ENCODE data around the gene MAGIX.
"Not testable (repeated sequence)": the region's sequence is repeated elsewhere in the genome, so short reads cannot be mapped to it uniquely, and the experiment has no call there.

MAGIX gene

DNA sequence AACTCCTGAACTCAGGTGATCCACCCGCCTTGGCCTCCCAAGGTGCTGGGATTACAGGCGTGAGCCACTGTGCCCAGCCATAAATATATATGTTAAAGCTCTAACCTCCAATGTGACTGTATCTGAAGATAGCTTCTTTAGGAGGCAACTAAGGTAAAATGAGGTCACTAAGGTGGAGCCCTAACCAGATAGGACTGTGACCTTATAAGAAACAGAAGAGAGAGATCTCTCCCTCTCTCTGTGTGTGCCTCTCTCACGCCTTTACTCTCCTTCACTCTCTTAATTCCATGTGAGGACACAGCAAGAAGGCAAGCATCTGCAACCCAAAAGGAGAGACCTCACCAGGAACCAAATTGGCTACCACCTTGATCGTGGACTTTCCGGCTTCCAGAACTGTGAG, 926 bp upstream of the MAGIX start:
- DNase-seq: no peak

DNA sequence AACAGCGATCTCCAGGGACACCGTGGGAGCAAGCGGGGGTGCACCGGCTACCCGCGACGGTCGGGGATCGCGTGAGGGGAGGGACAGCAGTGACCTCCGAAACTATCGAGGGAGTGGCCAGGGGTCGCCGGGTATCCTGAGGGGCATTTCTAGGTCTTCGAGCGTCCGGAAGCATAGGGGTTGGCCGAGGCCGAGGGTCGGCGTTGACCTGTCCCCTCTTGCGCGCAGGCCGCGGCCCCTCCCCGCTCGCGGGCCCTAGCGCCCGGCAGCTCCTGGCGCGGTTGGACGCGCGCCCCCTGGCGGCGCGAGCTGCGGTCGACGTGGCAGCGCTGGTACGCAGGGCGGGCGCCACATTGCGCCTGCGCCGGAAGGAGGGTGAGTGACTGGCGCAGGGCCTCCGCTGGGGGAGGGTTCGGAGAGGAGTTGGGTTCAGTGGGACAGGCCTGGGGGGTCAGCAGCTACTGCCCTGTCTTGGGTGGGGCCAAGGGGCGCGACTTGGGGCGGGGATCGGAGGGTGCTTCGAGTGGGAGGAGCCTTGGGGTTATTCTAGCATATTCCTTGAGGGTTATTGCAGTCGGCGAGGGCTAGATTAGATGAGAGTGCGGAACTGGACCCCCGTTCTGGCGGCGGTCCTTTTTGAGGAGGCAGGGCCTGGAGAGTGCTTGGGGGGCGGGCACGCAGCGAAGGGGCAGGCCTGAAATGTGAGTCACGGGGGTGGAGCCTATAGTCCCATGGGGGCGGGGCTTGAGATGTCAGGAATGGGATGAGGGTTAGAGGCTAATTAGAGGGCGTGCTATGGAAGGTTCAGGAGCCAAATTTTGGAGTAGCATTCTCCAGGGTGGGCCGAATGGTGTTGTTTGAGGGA, 1.2 kb downstream of the MAGIX start:
- DNase-seq: peak; percentile 7

GRCh38 chrX:49164589-49165360, 2.2 kb downstream of the MAGIX start:
- no peak for DNase-seq

DNA sequence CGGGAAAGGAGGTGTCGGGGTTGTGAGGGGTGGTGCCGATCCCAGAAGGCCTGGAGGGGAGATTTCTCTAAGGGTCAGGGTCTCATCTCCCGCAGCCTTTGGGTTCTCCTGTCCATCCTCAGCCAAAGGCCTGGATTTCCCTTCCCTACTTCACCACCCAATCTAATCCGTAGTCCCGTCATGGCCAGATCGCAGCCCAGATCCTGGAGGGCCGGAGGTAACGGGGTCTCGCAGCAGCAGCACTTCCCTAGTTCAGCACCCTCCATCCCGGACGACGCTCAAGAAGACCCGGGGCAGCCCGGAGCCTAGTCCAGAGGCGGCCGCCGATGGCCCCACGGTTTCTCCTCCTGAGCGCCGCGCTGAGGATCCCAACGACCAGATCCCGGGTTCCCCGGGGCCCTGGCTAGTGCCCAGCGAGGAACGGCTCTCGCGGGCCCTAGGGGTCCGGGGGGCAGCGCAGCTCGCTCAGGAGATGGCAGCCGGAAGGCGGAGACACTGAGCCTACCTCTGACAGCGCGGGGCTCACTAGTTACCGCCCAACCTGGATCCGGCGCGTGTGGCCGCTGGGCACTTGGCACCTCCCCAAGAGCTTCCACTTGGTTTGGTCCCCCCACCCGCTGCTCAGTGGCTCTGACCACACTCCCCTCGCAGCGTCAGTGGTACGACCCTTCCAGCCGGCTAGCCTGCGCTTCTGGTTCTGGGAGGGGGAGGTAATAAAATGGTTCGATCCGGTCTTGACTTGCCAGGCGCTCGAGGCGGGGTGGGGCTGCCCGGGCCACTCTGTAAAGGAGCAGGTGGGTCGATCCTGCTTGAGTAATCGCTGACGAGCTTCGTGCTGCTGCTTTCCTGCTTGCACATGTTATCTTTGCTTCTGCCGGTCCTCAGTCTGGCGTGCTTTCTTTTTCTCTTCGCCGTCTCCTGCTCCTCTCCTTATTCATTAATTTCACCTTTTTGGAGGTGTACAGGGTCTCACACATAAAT, 3.6 kb downstream of the MAGIX start:
- DNase-seq: peak; percentile 60

- no peak for DNase-seq
These were observed 4.6 kb downstream of the MAGIX start for GRCh38 chrX:49166914-49167739.

DNA sequence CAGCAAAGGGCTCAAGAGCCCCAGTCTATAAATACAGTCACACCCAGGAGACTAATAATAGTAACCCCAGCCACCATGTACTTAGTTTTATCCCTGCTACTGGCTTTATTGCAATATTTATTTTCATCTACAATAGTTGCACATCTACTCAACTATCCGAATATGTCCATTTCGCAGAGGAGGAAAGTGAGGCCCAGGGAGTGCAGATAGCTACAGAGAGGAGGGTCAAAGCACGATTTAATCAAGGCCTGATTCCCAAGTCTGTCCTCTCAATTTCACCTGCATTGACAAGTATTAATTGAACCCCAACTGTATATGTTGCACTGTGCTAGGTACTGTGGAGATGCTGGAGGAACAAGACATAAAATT, 5.2 kb downstream of the MAGIX start:
- DNase-seq: no peak

GRCh38 chrX:49171752-49172279, 9.3 kb downstream of the MAGIX start, which contains the start of gene PLP2:
Gene PLP2 (plus strand): TSS chrX:49171898. CDS start chrX:49172001, 103 bp downstream.
- DNase-seq: no peak

GRCh38 chrX:49172280-49172780, 9.8 kb downstream of the MAGIX start:
- DNase-seq: no peak

DNA sequence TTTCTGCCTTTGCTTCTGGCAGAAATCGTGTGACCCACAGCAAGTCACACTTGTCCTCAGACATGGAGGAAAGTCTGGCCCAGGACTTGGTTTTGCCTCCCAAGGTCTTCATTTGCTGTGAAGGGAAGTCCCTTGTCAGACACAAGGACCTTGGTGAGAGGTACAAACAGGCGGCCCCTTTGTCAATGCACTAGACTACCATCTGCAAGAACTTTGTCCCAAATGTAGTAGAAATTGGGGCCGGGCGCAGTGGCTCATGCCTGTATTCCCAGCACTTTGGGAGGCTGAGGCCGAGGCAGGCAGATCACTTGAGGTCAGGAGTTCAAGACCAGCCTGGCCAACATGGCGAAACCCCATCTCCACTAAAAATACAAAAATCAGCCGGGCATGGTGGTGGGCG, 11.0 kb downstream of the MAGIX start:
- not testable (repeated sequence) for DNase-seq

DNA sequence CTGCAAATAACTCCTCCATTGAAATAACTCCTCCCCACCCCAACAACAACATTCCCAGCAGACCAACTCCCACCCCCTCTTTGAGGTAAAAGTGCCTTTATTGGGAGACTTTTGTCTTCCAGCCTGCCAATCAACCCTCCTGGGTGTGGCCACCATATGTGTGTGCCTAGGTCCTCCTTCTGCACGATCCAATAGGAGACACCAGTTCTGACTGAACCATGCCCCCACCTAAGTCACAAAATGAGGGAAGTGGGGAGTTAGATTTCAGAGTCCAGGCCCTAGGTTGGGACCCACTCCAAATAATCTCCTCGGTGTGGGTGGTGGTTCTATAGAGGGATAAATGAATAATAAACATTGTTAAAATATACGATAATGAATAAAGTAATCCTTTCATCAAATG, 12.2 kb downstream of the MAGIX start:
- DNase-seq: no peak

DNA sequence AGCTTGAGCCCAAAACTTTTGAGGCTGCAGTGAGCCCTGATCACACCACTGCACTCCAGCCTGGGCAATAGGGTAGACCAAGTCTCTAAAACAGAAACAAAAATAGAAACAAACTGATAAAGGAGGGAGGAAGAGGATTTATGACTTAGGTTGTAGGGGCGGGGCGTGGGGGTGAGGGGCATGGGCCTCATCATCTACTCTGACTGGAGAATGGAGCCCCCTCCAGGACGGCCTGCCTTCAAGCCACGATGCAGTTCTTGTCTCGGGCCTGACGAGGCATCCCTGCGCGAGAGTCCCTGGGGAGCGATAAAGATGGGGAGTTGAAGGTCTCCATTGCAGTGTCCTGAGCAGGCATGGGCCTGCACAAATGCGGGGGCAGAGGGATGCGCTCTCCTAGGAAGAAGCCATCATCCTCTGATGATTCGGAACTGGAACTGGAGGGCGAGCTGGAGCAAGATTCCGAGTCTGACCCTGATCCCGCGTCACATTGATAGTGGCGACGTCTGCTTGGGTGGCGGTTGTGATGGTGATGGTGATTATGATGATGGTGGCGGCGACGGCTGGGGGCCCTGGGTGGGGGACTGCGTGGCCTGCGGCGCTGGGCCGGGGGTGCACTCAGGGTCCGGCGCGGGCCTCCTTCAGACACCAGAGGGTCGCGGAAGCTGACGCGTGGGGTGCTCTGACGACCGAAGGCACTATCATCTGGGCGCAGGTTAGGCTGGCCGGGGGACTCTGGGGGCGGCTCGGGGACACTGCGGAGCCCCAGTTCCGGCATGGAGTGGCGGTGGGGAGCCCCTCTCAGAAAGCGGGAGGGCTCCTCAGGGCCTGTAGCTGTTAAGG, 13.1 kb downstream of the MAGIX start:
- DNase-seq: no peak

GRCh38 chrX:49176421-49177326, 14.1 kb downstream of the MAGIX start:
- no peak for DNase-seq

GRCh38 chrX:49177338-49177833, 14.8 kb downstream of the MAGIX start:
- DNase-seq: no peak

DNA sequence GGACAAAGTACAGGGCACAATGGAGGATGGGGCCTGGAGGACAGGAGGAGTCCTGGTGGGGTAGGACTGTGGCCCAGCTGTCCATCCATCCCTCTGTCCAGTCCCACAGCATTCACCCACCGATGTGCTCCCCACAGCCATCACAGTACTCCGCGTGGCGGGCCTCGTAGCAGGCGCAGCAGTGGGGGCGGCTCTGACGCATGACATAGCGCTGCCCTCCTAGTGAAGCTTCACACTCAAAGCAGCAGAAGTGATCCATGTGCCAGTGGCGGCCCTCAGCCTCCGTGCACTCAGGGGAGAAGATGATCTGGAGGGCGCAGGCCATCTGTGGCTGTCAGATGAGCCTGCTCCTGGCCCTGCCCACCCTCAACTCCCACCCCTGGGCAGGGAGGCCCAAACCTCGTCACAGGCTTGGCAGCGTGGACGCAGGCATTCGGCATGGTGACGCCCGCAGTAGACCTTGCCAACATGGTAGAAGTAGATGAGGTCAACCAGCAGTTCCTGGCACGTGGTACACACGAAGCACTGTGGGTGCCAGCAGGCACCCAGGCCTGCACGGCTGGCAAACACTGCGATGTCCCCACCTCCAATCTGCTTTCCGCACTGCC, 15.4 kb downstream of the MAGIX start:
- no peak for DNase-seq

DNA sequence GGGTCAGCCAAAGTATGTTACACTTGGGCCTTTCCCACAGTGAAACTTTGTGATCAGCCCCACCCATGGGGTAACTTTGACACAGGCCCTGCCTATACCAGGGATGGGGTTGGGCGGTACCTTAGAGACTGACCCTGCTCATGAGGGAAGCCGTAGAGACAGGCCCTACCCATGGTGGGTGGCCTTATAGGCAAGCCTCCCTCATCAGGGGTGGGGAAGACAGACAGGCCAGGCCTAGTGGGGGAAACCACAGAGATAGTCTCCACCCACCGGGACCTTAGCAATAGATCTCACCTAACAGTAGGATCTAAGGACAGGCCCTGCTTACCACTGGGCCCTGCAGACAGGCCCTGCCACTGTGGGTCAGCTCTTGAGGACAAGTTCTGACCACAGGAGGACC, 16.0 kb downstream of the MAGIX start:
- no peak for DNase-seq

GRCh38 chrX:49179358-49179757, 16.8 kb downstream of the MAGIX start:
- DNase-seq: no peak

DNA sequence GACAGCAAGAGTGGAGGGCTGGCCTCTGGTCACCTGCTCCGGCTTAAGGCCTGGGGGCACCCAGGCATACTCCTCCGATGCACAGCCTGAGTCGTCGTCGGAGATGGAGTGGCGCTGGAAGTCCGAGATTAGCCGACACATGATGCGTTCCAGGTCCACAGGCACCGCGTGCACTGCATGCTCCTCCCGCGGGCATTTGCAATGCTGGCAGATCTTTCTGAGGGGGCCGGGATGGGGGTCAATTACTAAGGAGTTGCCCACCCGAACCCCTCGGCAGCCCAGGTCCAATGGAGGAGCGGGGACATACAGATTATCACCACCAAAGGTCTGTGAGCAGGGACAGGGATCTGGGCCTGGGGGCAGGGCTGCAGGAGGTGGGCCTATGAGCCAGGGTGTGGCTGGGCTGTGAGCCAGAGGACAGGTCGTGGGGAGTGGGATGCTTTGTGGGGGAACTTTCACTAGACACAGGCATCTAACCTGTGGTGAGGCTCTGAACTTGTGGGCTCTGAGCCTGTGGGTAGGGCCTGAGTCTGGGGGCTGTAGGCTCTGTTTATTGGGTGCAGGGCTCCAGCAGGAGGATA, 21.2 kb downstream of the MAGIX start:
- no peak for DNase-seq
